Loucy (cell line): Measurements from ENCODE around the gene IL5RA.

Experiments used
- H2AFZ ChIP-seq: fragments of 200-600 bp; sonication (generic); 2 replicates; pipeline ENCODE4 v1.6.0; 2016; ENCODE audit warnings: antibody characterized with exemption, mild to moderate bottlenecking, low read length, moderate library complexity
- H3F3A ChIP-seq: fragments of 200-600 bp; 2 replicates; pipeline ENCODE4 v1.6.0; 2016; ENCODE audit warnings: antibody characterized with exemption, low read depth, mild to moderate bottlenecking
- H3K27me3 ChIP-seq: fragments of 200-600 bp; sonication (generic); 2 replicates; pipeline ENCODE4 v1.6.1; 2014; ENCODE audit warnings: low read length, mild to moderate bottlenecking; ENCODE audit not compliant: insufficient read depth, poor library complexity, severe bottlenecking
- H3K36me3 ChIP-seq: fragments of 200-600 bp; sonication (generic); 2 replicates; pipeline ENCODE4 v1.6.1; 2016; ENCODE audit warnings: low read length; ENCODE audit not compliant: insufficient read depth
- H3K4me1 ChIP-seq: fragments of 200-600 bp; sonication (generic); 2 replicates; pipeline ENCODE4 v1.5.1; 2014; ENCODE audit warnings: low read length, mild to moderate bottlenecking; ENCODE audit not compliant: insufficient read depth, poor library complexity, severe bottlenecking
- H3K4me2 ChIP-seq: fragments of 200-600 bp; sonication (generic); 2 replicates; pipeline ENCODE4 v1.6.0; 2014; ENCODE audit warnings: antibody characterized with exemption, low read length, low read depth, mild to moderate bottlenecking; ENCODE audit not compliant: poor library complexity, severe bottlenecking
- H3K4me3 ChIP-seq: fragments of 200-600 bp; sonication (generic); 2 replicates; pipeline ENCODE4 v1.5.1; 2014; ENCODE audit warnings: low read length, mild to moderate bottlenecking, mixed read lengths; ENCODE audit not compliant: poor library complexity, severe bottlenecking
- H3K79me2 ChIP-seq: fragments of 200-600 bp; sonication (generic); 2 replicates; pipeline ENCODE4 v1.6.1; 2014; ENCODE audit warnings: low read length; ENCODE audit not compliant: insufficient read depth
- H3K9ac ChIP-seq: fragments of 200-600 bp; sonication (generic); 2 replicates; pipeline ENCODE4 v1.6.0; 2014; ENCODE audit warnings: mild to moderate bottlenecking, low read depth, low read length, moderate library complexity; ENCODE audit not compliant: poor library complexity, severe bottlenecking
- H3K9me2 ChIP-seq: fragments of 200-600 bp; sonication (generic); replicated peaks from 2 replicates; pipeline ENCODE4 v1.6.1; 2016; ENCODE audit warnings: low read depth, low read length, mixed read lengths
- H3K9me3 ChIP-seq: fragments of 200-600 bp; sonication (generic); 2 replicates; pipeline ENCODE4 v1.6.1; 2014; ENCODE audit warnings: mild to moderate bottlenecking, antibody characterized with exemption, low read length, low read depth; ENCODE audit not compliant: insufficient read depth
- H4K20me1 ChIP-seq: fragments of 200-600 bp; sonication (generic); 2 replicates; pipeline ENCODE4 v1.6.0; 2014; ENCODE audit warnings: antibody characterized with exemption, low read length, mild to moderate bottlenecking; ENCODE audit not compliant: insufficient read depth, poor library complexity, severe bottlenecking
- CTCF ChIP-seq: fragments of 200-600 bp; sonication (generic); conservative IDR thresholded peaks from 2 replicates; pipeline ENCODE4 v1.5.1; 2014; ENCODE audit warnings: mild to moderate bottlenecking, antibody characterized with exemption, low read length
- EZH2phosphoT487 ChIP-seq: fragments of 200-600 bp; IDR thresholded peaks from 2 replicates; pipeline ENCODE4 v1.6.1; 2018; ENCODE audit warnings: antibody characterized with exemption, mild to moderate bottlenecking, moderate library complexity, borderline replicate concordance

IL5RA gene

DNA sequence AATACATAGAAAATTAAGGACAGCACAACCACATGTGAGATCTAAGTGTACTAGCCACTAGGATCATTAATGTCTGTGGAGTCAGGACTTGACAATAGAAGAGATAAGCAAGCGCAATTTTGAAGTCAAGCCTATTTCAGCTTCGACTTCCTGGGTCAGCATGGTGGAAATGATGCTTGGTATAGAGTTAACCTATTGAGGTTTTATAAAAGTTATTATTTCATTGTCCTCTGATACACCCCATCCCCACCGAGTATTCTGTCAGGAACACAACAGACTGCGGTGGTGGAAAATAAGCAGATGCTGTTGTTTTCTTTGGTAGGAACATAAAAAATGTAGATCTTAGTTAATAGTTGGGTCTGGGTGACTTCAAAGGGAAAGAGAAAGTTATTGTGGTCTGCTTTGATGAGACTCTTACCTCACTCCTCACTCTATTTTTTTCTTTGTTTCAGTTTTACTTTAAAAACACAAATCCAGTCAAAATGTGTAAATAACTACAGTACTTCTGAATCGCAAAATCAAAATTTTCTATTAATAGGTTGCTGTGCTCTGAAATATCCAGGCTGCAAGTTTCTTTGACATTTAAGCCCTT is 82.1 kb downstream of the IL5RA start:
- Histone ChIP-seq H4K20me1 (no peaks in the 10 kb centered on the region), H3K27me3 (no peaks in the 10 kb centered on the region), H3K9me3 (no peaks in the 10 kb centered on the region), H2AFZ (peak overlapping the region; percentile 59), H3K4me2 (peak overlapping the region; percentile 43), H3K36me3 (no peaks in the 10 kb centered on the region), H3K9ac (no peak overlapping the region), H3K4me3 (peak overlapping the region; percentile 12), H3K9me2 (no peaks in the 10 kb centered on the region), H3K79me2 (no peaks in the 10 kb centered on the region), H3F3A (no peaks in the 10 kb centered on the region), H3K4me1 (peaks cover 7% of the 10 kb centered on the region)
- no peak for TF ChIP-seq EZH2phosphoT487

- TF ChIP-seq CTCF (no peak), EZH2phosphoT487 (no peak)
These were observed 86.9 kb downstream of the IL5RA start for GRCh38 chr3:3023111-3023745.

DNA sequence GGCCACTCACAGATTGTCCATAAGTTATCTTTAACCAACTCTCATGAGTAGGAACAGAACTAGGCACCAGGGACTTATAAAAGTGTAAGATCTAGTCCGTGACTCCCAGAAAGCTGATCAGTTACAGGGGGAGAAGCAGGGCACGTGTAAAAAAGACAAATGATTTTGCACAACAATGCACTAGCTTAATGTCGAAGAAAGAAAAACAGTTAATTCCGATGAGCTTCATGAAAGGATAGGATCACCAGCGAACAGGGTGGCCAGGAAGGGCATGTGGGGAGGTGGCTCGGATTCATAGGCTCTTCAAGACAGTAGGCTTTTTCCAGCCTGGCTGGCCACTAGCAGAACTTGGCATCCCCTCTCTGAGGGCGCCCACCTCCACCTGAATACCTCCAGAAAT is 90.0 kb downstream of the IL5RA start:
- Histone ChIP-seq H3K4me1 (no peaks in the 10 kb centered on the region), H3K9me2 (no peaks in the 10 kb centered on the region), H3K4me3 (no peak overlapping the region), H3K9me3 (no peaks in the 10 kb centered on the region), H3K36me3 (no peaks in the 10 kb centered on the region), H3F3A (no peaks in the 10 kb centered on the region), H3K27me3 (no peaks in the 10 kb centered on the region), H3K9ac (no peak overlapping the region), H3K79me2 (no peaks in the 10 kb centered on the region), H4K20me1 (no peaks in the 10 kb centered on the region), H3K4me2 (no peak overlapping the region), H2AFZ (no peak overlapping the region)
- no peak for TF ChIP-seq CTCF
- TF ChIP-seq EZH2phosphoT487: no peak

More at GRCh38 chr3:3023111-3023745, 86.9 kb downstream of the IL5RA start:
- Histone ChIP-seq H2AFZ (no peak overlapping the region), H3K9ac (no peak overlapping the region), H3K27me3 (no peaks in the 10 kb centered on the region), H4K20me1 (no peaks in the 10 kb centered on the region), H3K9me3 (no peaks in the 10 kb centered on the region), H3K4me2 (no peak overlapping the region), H3K36me3 (no peaks in the 10 kb centered on the region), H3K4me1 (peaks cover 5% of the 10 kb centered on the region), H3K79me2 (no peaks in the 10 kb centered on the region), H3K4me3 (no peak overlapping the region), H3F3A (no peaks in the 10 kb centered on the region), H3K9me2 (no peaks in the 10 kb centered on the region)
